Choroid plexus epithelial cell (primary cell): ENCODE data around the gene HOOK1.

Experiments used
- DNase-seq: peaks from one replicate; pipeline ENCODE4 v3.0.0-alpha.2; 2010; ENCODE audit warnings: low read depth
- H3K4me3 ChIP-seq: 2 replicates; pipeline ENCODE4 v1.5.1; 2011; ENCODE audit warnings: low read depth, mild to moderate bottlenecking, control low read depth, low read length, moderate library complexity
- CTCF ChIP-seq: conservative IDR thresholded peaks from 2 replicates; pipeline ENCODE4 v1.5.1; 2011; ENCODE audit warnings: low read depth, mild to moderate bottlenecking, control low read depth, inconsistent platforms, low read length, moderate library complexity

Gene HOOK1

GRCh38 chr1:59771361-59771760 is 43.4 kb upstream of the HOOK1 start:
- DNase-seq, result no peak
- no peak for TF ChIP-seq CTCF
- H3K4me3 ChIP-seq, result no peak overlapping the region

- no peak for DNase-seq
- H3K4me3 ChIP-seq, result no peak overlapping the region
- no peak for TF ChIP-seq CTCF
Measured at GRCh38 chr1:59775480-59775879, 39.3 kb upstream of the HOOK1 start.

GRCh38 chr1:59776960-59777852 is 37.5 kb upstream of the HOOK1 start:
- peak; percentile 12 for DNase-seq

GRCh38 chr1:59779949-59780348 is 34.8 kb upstream of the HOOK1 start:
- no peak for DNase-seq
- no peak overlapping the region for H3K4me3 ChIP-seq
- no peak for TF ChIP-seq CTCF

More at GRCh38 chr1:59776960-59777852, 37.5 kb upstream of the HOOK1 start:
- TF ChIP-seq CTCF, result peak; percentile 22
- no peak overlapping the region for H3K4me3 ChIP-seq

- H3K4me3 ChIP-seq, result no peak overlapping the region
- TF ChIP-seq CTCF, result no peak
- DNase-seq, result peak; percentile 14
Measured at GRCh38 chr1:59788825-59789224, 25.9 kb upstream of the HOOK1 start.

GRCh38 chr1:59798600-59798999 is 16.1 kb upstream of the HOOK1 start:
- H3K4me3 ChIP-seq, result no peak overlapping the region
- TF ChIP-seq CTCF, result no peak
- no peak for DNase-seq
